Activated T-helper 1 cell treated with anti-CD3 and anti-CD28 coated beads, Interleukin-12 subunit alpha, Interleukin-12 subunit beta, Interleukin-2, Interleukin-4 antibody, amounts not matched to agents 30 ng/mL and 10 ng/mL and 1 ng/mL, durations not matched to agents 14 hours and 24 hours and 36 hours (primary cell): Measurements from ENCODE around the gene U2SURP. TPM values are rescaled to one million over a fixed set of nuclear protein-coding genes. Genes with fewer than 3 reads are reported as not detected.
"Not testable (repeated sequence)": the region's sequence is repeated elsewhere in the genome, so short reads cannot be mapped to it uniquely, and the experiment has no call there.

Experiments used
- DNase-seq: peaks from one replicate; pipeline ENCODE4 v3.0.0; 2021; ENCODE audit warnings: low spot score
- H3K27ac Mint-ChIP-seq: one replicate; pipeline ENCODE4 v1.8.0; 2021; ENCODE audit warnings: mild to moderate bottlenecking, mixed read lengths
- H3K27me3 Mint-ChIP-seq: one replicate; pipeline ENCODE4 v1.8.0; 2022; ENCODE audit warnings: mild to moderate bottlenecking, moderate library complexity, mixed read lengths; ENCODE audit not compliant: insufficient read depth
- H3K36me3 Mint-ChIP-seq: one replicate; pipeline ENCODE4 v1.8.0; 2021; ENCODE audit warnings: low read depth, mixed read lengths
- H3K4me1 Mint-ChIP-seq: one replicate; pipeline ENCODE4 v1.8.0; 2021; ENCODE audit warnings: low read depth, mixed read lengths
- H3K4me3 Mint-ChIP-seq: one replicate; pipeline ENCODE4 v1.8.0; 2021; ENCODE audit warnings: mild to moderate bottlenecking, moderate library complexity, mixed read lengths
- H3K9me3 Mint-ChIP-seq: one replicate; pipeline ENCODE4 v1.8.0; 2021; ENCODE audit warnings: mixed read lengths
- intact Hi-C: fragments of 100-400 bp; cut with micrococcal nuclease; formaldehyde crosslinking; loops from one replicate; pipeline ENCODE4 v1.15.1; 2024
- total RNA-seq: library from RNA; stranded (reverse); gene quantifications from 2 replicates; pipeline ENCODE4 v1.2.3, GENCODE V29; 2022

Gene U2SURP
- total RNA-seq, 1 donor from 2014 or later, result 186 TPM

DNA sequence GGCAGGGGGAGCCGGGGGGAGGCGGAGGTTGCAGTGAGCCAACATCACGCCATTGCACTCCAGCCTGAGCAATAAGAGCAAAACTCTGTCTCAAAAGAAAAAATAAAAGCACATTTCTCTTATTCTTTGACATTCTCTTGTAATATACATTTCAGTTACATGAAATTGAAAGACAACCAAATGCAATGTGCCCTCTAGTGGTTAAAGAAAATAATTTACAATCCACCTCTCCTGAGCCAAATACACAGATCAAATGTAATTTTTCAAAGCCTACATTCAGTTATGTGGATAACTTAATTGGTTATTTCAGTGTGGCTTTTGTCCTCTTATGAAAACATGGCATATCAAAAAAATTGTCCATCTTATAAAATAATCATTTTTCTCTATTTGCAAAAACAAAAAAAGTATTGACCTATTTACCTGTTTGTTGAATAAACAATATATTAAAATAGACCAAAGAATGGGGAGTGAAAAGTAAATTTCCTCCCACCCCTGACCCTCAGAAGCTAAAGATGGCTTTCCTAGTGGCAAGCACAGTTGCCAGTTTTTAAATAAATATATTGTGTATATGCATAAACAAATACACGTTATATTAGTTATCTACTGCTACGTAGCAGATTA, 14.2 kb upstream of the U2SURP start:
- no peaks in the 10 kb centered on the region for H3K36me3 Mint-ChIP-seq
- H3K27me3 Mint-ChIP-seq, result peaks cover 20% of the 10 kb centered on the region
- peaks cover 7% of the 10 kb centered on the region for H3K4me1 Mint-ChIP-seq
- intact Hi-C loops, result loop anchor here (1.0 kb wide), 3 partner anchors 58 to 401 kb away; no protein-coding TSS in a partner anchor
- no peaks in the 10 kb centered on the region for H3K9me3 Mint-ChIP-seq
- no peak for DNase-seq
- H3K4me3 Mint-ChIP-seq, result no peak overlapping the region
- no peak overlapping the region for H3K27ac Mint-ChIP-seq

DNA sequence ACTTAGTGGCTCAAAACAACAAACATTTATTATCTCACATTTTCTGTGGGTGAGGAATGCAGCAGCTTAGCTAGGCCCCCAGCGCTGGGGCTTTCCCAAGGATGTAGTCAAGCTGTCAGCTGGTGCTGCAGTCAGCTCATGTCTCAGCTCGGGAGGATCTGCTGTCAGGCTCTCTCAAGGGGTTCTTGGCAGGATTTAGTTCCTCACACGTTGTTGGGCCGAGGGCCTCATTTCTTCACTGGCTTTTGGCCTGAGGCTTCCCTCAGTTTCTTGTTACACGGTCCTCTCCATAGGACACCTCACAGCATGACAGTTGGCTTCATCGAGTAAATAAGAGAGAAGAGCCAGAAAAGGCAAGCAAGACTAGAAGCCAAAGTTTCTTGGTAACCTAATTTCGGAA, 13.7 kb upstream of the U2SURP start:
- H3K36me3 Mint-ChIP-seq, result no peaks in the 10 kb centered on the region
- DNase-seq, result no peak
- no peak overlapping the region for H3K4me3 Mint-ChIP-seq
- H3K27ac Mint-ChIP-seq, result no peak overlapping the region
- intact Hi-C loops, result loop anchor here (1.0 kb wide), 3 partner anchors 58 to 401 kb away; no protein-coding TSS in a partner anchor
- H3K4me1 Mint-ChIP-seq, result peaks cover 7% of the 10 kb centered on the region
- no peaks in the 10 kb centered on the region for H3K9me3 Mint-ChIP-seq
- peaks cover 16% of the 10 kb centered on the region for H3K27me3 Mint-ChIP-seq

DNA sequence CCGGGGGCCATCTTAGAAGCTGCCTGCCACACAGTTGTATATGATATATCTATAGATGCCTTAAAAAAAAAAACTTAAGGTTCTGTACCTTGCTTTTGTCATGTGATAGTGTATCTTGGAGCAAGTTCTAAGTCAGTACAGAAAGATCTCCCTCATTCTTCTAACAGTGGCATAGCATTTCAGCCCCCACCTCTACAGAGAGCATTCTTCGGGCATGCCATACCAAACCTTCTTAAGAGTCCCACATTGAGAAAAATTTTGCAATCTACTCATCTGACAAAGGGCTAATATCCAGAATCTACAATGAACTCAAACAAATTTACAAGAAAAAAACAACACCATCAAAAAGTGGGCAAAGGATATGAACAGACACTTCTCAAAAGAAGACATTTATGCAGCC, 13.1 kb upstream of the U2SURP start:
- H3K36me3 Mint-ChIP-seq, H3K27ac Mint-ChIP-seq, DNase-seq, intact Hi-C loops, H3K4me1 Mint-ChIP-seq, H3K4me3 Mint-ChIP-seq, H3K9me3 Mint-ChIP-seq: not testable (repeated sequence)
- H3K27me3 Mint-ChIP-seq, result peaks cover 11% of the 10 kb centered on the region

DNA sequence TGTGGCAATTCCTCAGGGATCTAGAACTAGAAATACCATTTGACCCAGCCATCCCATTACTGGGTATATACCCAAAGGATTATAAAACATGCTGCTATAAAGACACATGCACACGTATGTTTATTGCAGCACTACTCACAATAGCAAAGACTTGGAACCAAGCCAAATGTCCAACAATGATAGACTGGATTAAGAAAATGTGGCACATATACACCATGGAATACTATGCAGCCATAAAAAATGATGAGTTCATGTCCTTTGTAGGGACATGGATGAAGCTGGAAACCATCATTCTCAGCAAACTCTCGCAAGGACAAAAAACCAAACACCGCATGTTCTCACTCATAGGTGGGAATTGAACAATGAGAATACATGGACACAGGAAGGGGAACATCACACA, 12.5 kb upstream of the U2SURP start:
- H3K4me3 Mint-ChIP-seq, intact Hi-C loops, H3K9me3 Mint-ChIP-seq, H3K36me3 Mint-ChIP-seq, H3K27me3 Mint-ChIP-seq, H3K27ac Mint-ChIP-seq, H3K4me1 Mint-ChIP-seq, DNase-seq: not testable (repeated sequence)

DNA sequence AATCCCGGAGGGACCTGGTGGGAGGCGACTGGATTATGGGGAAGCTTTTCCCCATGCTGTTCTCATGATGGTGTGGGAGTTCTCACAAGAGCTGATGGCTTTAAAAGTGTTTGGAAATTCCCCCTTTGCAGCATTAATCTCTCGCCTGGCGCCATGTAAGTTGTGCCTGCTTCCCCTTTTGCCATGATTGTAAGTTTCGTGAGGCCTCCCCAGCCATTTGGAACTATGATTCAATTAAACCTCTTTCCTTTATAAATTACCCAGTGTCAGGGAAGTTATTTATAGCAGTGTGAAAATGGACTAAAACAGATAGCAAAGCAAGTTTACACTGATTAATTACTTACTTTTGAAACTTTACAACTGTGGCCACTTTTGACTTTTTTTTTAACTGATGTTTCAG, 10.6 kb upstream of the U2SURP start:
- H3K36me3 Mint-ChIP-seq, result no peaks in the 10 kb centered on the region
- H3K9me3 Mint-ChIP-seq, result no peaks in the 10 kb centered on the region
- intact Hi-C loops, result no loop called here
- peaks cover 15% of the 10 kb centered on the region for H3K4me1 Mint-ChIP-seq
- H3K27me3 Mint-ChIP-seq, result peaks cover 4% of the 10 kb centered on the region
- H3K4me3 Mint-ChIP-seq, result no peak overlapping the region
- DNase-seq, result no peak
- H3K27ac Mint-ChIP-seq, result no peak overlapping the region

DNA sequence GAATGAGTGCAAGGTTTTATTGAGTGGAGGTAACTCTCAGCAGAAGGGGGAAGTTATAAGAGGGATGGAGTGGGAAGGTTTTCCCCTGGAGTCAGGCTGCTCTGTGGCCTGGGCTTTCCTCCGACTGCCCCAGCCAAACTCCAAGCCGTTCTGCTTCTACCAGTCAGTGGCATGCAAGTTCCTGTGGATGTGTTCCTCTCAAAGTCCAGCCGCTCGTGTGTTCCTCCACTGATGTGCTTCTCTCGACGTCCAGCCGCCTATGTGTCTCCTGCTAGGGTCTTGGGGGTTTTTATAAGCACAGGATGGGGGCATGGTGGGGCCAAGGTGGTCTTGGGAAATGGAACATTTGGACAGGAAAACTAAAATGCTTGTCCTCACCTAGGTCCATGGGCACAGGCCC, 9.0 kb upstream of the U2SURP start:
- H3K27me3 Mint-ChIP-seq, result peaks cover 9% of the 10 kb centered on the region
- intact Hi-C loops, result no loop called here
- no peak overlapping the region for H3K4me3 Mint-ChIP-seq
- H3K27ac Mint-ChIP-seq, result no peak overlapping the region
- no peak for DNase-seq
- H3K4me1 Mint-ChIP-seq, result peaks cover 15% of the 10 kb centered on the region
- no peaks in the 10 kb centered on the region for H3K9me3 Mint-ChIP-seq
- H3K36me3 Mint-ChIP-seq, result no peaks in the 10 kb centered on the region

DNA sequence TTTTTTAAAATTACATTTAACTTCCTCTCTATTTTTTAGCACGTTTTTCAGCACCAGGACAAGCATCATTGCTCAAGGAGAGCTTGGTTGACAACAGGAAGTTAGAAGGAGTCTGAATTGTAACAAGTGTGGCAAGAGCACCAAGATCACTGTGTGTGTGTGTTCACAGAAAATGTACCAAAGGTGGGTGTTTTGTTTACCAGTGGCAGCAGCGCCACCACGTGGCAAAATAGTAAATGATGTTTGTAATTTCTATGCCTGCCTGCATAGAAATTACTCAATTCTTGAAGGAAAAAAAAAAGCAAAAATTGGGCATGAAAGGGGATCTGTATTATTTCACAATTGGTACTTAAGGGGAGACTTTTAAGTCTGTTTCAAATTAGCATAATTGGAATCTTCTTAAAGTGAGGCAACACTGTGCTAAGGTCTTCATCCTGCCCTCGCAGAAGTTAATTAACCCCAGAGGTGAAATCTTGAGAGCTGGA, 7.4 kb upstream of the U2SURP start:
- Mint-ChIP-seq H3K27ac (peak overlapping the region; percentile 4), H3K9me3 (no peaks in the 10 kb centered on the region), H3K27me3 (peaks cover 14% of the 10 kb centered on the region), H3K4me1 (peaks cover 8% of the 10 kb centered on the region), H3K36me3 (no peaks in the 10 kb centered on the region), H3K4me3 (no peak overlapping the region)
- DNase-seq, result peak; percentile 39
- intact Hi-C loops, result loop anchor here (1.0 kb wide), 3 partner anchors 65 to 408 kb away; no protein-coding TSS in a partner anchor

DNA sequence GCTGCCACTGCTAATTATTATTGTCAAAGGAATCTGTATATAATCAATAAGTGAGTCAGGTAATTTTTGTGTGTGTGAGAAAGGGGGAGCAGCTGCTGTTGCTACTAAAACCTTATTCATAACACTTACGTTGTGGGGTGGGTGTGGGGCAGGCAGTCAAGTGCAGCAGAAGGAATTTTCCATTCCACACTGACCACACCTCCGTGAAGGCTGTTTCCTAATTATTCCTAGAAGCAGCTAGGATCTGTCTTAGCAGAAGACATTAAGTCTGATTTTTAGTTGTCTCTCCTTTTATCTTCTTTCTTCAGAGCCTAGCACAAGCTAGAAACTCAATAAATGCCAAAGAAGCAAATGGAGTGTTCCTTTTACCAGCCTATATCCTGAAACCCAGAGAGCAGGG, 4.0 kb upstream of the U2SURP start:
- no peak for DNase-seq
- H3K4me3 Mint-ChIP-seq, result no peak overlapping the region
- H3K27me3 Mint-ChIP-seq, result peaks cover 14% of the 10 kb centered on the region
- H3K9me3 Mint-ChIP-seq, result no peaks in the 10 kb centered on the region
- H3K27ac Mint-ChIP-seq, result no peak overlapping the region
- peaks cover 4% of the 10 kb centered on the region for H3K36me3 Mint-ChIP-seq
- peaks cover 25% of the 10 kb centered on the region for H3K4me1 Mint-ChIP-seq
- intact Hi-C loops, result no loop called here

DNA sequence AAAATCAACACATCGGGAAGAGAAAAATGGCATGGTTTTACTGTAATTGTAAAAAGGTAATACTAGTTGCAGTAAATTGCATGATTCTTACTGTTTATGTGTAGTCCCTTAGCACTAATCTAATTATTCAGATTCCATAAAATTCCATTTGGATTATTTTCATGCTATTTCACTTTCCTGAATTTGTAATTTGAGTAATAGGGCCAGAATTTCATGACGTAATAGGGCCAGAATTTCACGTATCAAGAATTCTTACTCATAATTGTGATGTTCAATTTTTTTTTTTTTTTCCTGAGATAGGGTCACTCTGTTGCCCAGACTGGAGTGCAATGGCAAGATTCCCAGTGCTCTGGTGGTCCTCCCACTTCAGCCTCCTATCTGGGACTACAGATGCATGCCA, 2.9 kb upstream of the U2SURP start:
- peaks cover 8% of the 10 kb centered on the region for H3K36me3 Mint-ChIP-seq
- no peak overlapping the region for H3K27ac Mint-ChIP-seq
- peaks cover 14% of the 10 kb centered on the region for H3K27me3 Mint-ChIP-seq
- DNase-seq, result no peak
- no peaks in the 10 kb centered on the region for H3K9me3 Mint-ChIP-seq
- H3K4me3 Mint-ChIP-seq, result no peak overlapping the region
- peaks cover 32% of the 10 kb centered on the region for H3K4me1 Mint-ChIP-seq
- intact Hi-C loops, result no loop called here

DNA sequence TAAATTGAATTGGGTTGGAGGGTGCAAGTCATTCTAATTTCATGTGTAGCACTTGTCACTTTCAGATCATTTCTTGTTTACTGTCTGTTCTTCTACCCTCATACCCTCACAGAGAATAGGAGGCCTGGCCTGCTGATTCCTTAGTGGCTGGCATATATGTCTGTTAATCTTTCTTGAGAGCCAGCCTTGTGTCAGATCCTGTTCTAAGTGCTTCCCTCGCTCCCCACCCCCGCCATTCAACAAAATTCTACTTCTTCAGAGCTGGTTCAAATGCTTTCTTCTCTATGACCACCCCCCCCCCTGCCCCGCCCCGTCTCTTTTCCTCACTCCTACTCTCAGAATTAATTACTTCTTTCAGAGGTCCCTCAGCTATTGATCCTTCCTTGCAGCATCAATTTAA, 1.5 kb upstream of the U2SURP start:
- peaks cover 8% of the 10 kb centered on the region for H3K36me3 Mint-ChIP-seq
- peaks cover 10% of the 10 kb centered on the region for H3K27me3 Mint-ChIP-seq
- no peaks in the 10 kb centered on the region for H3K9me3 Mint-ChIP-seq
- peak overlapping the region; percentile 95 for H3K4me3 Mint-ChIP-seq
- intact Hi-C loops, result loop anchor here (2.0 to 10.0 kb wide), 7 partner anchors 165 to 1768 kb away; partner anchors contain the start of genes ATP1B3, GK5, PXYLP1 and RNF7
- no peak for DNase-seq
- H3K4me1 Mint-ChIP-seq, result peaks cover 29% of the 10 kb centered on the region
- peak overlapping the region; percentile 96 for H3K27ac Mint-ChIP-seq

DNA sequence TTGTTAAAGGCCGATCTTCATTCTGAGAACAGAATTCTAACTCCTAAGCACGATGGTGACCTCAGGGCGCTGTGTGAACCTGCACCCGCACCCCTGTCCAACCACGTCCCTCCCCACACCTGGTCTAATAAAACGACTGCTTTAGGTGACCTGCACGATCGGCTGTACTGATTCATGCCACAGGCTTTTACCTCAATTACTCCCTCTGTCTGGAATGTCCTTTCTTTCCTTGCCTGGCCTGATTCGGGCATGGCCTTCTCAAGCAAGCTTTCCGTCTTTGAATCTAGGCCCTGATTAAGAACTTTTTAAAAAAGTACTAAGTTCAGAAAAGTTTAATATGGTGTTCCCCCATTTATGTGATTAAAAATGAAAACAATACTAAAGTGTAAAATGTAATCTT, 842 bp upstream of the U2SURP start:
- Mint-ChIP-seq H3K27ac (peak overlapping the region; percentile 96), H3K36me3 (peaks cover 8% of the 10 kb centered on the region), H3K27me3 (peaks cover 10% of the 10 kb centered on the region), H3K4me1 (peaks cover 35% of the 10 kb centered on the region), H3K9me3 (no peaks in the 10 kb centered on the region), H3K4me3 (peak overlapping the region; percentile 95)
- no peak for DNase-seq
- intact Hi-C loops, result loop anchor here (2.0 to 10.0 kb wide), 7 partner anchors 164 to 1768 kb away; partner anchors contain the start of genes ATP1B3, GK5, PXYLP1 and RNF7

DNA sequence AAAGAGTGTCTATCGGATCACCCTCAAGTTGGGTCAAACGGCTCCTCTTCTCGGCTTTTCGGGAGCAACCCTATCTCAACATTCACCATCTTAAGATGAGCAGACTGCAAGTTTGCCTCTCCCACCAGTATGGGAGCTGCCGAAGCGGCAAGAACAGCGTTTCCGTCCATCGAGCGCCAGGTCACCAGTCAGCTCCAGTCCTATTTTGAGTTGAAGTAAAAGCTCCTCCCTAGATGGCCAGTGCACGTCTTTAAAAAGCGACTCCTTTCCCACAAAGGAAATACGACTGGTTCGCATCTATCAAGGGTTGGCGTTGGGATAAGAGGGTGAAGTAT, 369 bp upstream of the U2SURP start:
- Mint-ChIP-seq H3K4me3 (peak overlapping the region; percentile 95), H3K4me1 (peaks cover 40% of the 10 kb centered on the region), H3K36me3 (peaks cover 8% of the 10 kb centered on the region), H3K27me3 (peaks cover 10% of the 10 kb centered on the region), H3K9me3 (no peaks in the 10 kb centered on the region), H3K27ac (peak overlapping the region; percentile 96)
- peak; percentile 59 for DNase-seq
- intact Hi-C loops, result loop anchor here (1.0 to 10.0 kb wide), 15 partner anchors 10 to 1769 kb away; partner anchors contain the start of genes ATP1B3, ATR, CHST2 and DIPK2A

DNA sequence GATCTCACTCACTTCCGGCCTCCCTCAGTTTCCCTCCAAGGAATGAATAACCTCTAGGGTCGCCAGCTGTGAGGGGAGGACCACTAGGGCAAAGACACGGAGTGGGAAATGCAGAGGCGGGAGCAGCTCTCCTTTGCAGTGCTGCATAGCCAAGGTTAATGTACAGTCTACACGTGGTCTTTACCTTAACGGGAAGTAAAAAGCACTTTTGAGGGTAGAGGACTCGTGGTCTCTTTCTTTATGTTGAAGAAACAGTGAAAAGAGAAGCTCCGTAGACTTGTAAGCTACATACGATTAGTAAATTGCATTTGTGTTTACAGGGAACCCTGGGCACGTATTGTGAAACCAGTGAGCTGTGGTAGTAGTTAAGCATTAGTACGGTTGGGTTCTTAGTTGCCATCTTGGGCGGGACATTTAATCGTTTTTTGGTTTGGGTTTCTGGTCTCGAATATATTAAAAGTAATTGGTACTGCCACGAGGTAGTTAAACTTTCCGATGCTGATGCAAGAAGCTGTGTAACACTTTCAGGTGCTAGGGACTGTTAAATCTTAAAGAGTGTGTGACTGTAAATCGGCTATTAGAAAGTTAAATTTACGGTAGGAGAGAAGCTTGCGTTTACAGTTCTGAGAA, 828 bp downstream of the U2SURP start:
- Mint-ChIP-seq H3K4me3 (peak overlapping the region; percentile 95), H3K9me3 (no peaks in the 10 kb centered on the region), H3K27me3 (peaks cover 5% of the 10 kb centered on the region), H3K27ac (peak overlapping the region; percentile 96), H3K4me1 (peaks cover 52% of the 10 kb centered on the region), H3K36me3 (peaks cover 8% of the 10 kb centered on the region)
- intact Hi-C loops, result loop anchor here (2.0 to 10.0 kb wide), 7 partner anchors 59 to 1770 kb away; partner anchors contain the start of genes ATP1B3, GK5, PXYLP1 and RNF7
- DNase-seq, result no peak
